Mammary epithelial cell (primary cell): ENCODE measurements around the gene SLC1A5.

ENCODE experiments used
- CTCF ChIP-seq, 2 donors: IDR thresholded peaks in 1 of 2; conservative IDR thresholded peaks in 1 of 2; 2 replicates each; pipeline ENCODE4 v1.5.1; 2011 to 2012; ENCODE audit warnings: inconsistent platforms in 2 of 2, low read length in 2 of 2, mild to moderate bottlenecking in 2 of 2, control low read depth in 1 of 2, low read depth in 1 of 2; ENCODE audit not compliant: insufficient read depth in 1 of 2; ENCODE audit errors: extremely low read depth in 1 of 2
- EZH2 ChIP-seq: IDR thresholded peaks from 2 replicates; pipeline ENCODE4 v1.6.1; 2012; ENCODE audit warnings: low read length, inconsistent platforms, borderline replicate concordance

GRCh38 chr19:46772170-46773017 lies 16.0 kb downstream of the SLC1A5 start:
- TF ChIP-seq CTCF (conservative IDR thresholded peaks at IDR 0.05 in 1 of 2, IDR thresholded peaks at IDR 0.05 in 1 of 2; ENCODE audit: extremely low read depth in 1 of 2, insufficient read depth in 1 of 2, low read depth in 1 of 2, low read length in 2 of 2) (no peak), EZH2 (no peak)
